HEK293 (cell line): ENCODE results near the gene ADRA2C.
A peak's percentile ranks its signal among the peaks of the same experiment; 100 is the strongest.

Source experiments
- CTCF ChIA-PET: fragments of 350-600 bp; formaldehyde crosslinking; extraction: SDS; loops from one replicate; lab custom pipeline; 2021; ENCODE audit warnings: antibody characterized with exemption; lab: Yijun Ruan, JAX
- POLR2A ChIA-PET: fragments of 300-600 bp; formaldehyde crosslinking; extraction: SDS; loops from one replicate; lab custom pipeline; 2020; ENCODE audit warnings: antibody characterized with exemption, inconsistent platforms; lab: Yijun Ruan, JAX
- H3K27ac ChIP-seq: fragments of 200-500 bp; sonication (Bioruptor generic); 2 replicates; pipeline ENCODE4 v1.5.1; 2014; ENCODE audit warnings: low read depth, low read length, control low read depth, inconsistent platforms; ENCODE audit errors: extremely low read depth
- H3K36me3 ChIP-seq, 2 experiments: fragments of 200-500 bp in 1 of 2; sonication (Bioruptor generic) in 1 of 2; 1 replicate in 1 of 2; 2 replicates in 1 of 2; pipeline ENCODE4 v1.5.1; 2014 to 2017; ENCODE audit warnings: inconsistent platforms in 2 of 2, low read length in 2 of 2; ENCODE audit not compliant: control insufficient read depth in 2 of 2, insufficient read depth in 1 of 2
- H3K4me1 ChIP-seq: fragments of 200-500 bp; sonication (Bioruptor generic); 2 replicates; pipeline ENCODE4 v1.5.1; 2014; ENCODE audit warnings: mild to moderate bottlenecking, low read length, inconsistent platforms; ENCODE audit not compliant: control insufficient read depth, insufficient read depth
- H3K4me3 ChIP-seq: 2 replicates; pipeline ENCODE4 v1.5.1; 2011; ENCODE audit warnings: low read depth, mild to moderate bottlenecking, control low read depth, low read length, moderate library complexity
- H3K9me3 ChIP-seq: fragments of 200-500 bp; sonication (Bioruptor generic); 2 replicates; pipeline ENCODE4 v1.5.1; 2014; ENCODE audit warnings: low read depth, low read length, inconsistent platforms; ENCODE audit not compliant: control insufficient read depth, insufficient read depth
- PRDM2 ChIP-seq: fragments of 450-650 bp; formaldehyde crosslinking; IDR thresholded peaks from 2 replicates; pipeline ENCODE4 v1.5.1; 2016; ENCODE audit warnings: missing biosample characterization, missing genetic modification characterization, borderline replicate concordance
- ZIC2 ChIP-seq: fragments of 450-650 bp; formaldehyde crosslinking; IDR thresholded peaks from 2 replicates; pipeline ENCODE4 v1.5.1; 2016; ENCODE audit warnings: missing biosample characterization, missing genetic modification characterization
- ZNF133 ChIP-seq: fragments of 450-650 bp; formaldehyde crosslinking; IDR thresholded peaks from 2 replicates; pipeline ENCODE4 v1.5.1; 2016; ENCODE audit warnings: missing biosample characterization, missing genetic modification characterization
- ZNF274 ChIP-seq, 2 experiments: fragments of 200-500 bp in 1 of 2; fragments of 450-650 bp in 1 of 2; sonication (Bioruptor generic) in 1 of 2; formaldehyde crosslinking in 1 of 2; IDR thresholded peaks; 2 replicates each; pipeline versions ENCODE4 v1.5.1 to v1.6.1; 2014 to 2016; ENCODE audit warnings: borderline replicate concordance in 1 of 2, inconsistent platforms in 1 of 2, low read length in 1 of 2, missing biosample characterization in 1 of 2, missing genetic modification characterization in 1 of 2
- ZNF513 ChIP-seq: fragments of 450-650 bp; IDR thresholded peaks from 2 replicates; pipeline ENCODE4 v1.5.1; 2018; ENCODE audit warnings: missing biosample characterization, missing genetic modification characterization
- ZNF530 ChIP-seq: fragments of 450-650 bp; formaldehyde crosslinking; IDR thresholded peaks from 2 replicates; pipeline ENCODE4 v1.5.1; 2016; ENCODE audit warnings: low read depth, missing biosample characterization, missing genetic modification characterization
- ZNF544 ChIP-seq: fragments of 450-650 bp; formaldehyde crosslinking; IDR thresholded peaks from 2 replicates; pipeline ENCODE4 v1.5.0; 2017; ENCODE audit warnings: missing biosample characterization, missing genetic modification characterization
- ZNF561 ChIP-seq: fragments of 450-650 bp; IDR thresholded peaks from 2 replicates; pipeline ENCODE4 v1.5.1; 2018; ENCODE audit warnings: missing biosample characterization, missing genetic modification characterization, borderline replicate concordance
- ZNF626 ChIP-seq: fragments of 450-650 bp; sonication (Bioruptor Pico); formaldehyde crosslinking; IDR thresholded peaks from 2 replicates; pipeline ENCODE4 v1.5.1; 2018; ENCODE audit warnings: missing biosample characterization, missing genetic modification characterization, inconsistent platforms
- ZNF768 ChIP-seq: fragments of 450-650 bp; formaldehyde crosslinking; IDR thresholded peaks from 2 replicates; pipeline ENCODE4 v1.5.1; 2018; ENCODE audit warnings: missing biosample characterization, mild to moderate bottlenecking, missing genetic modification characterization
- ZNF776 ChIP-seq: fragments of 450-650 bp; formaldehyde crosslinking; IDR thresholded peaks from 2 replicates; pipeline ENCODE4 v1.5.0; 2017; ENCODE audit warnings: missing biosample characterization, missing genetic modification characterization, borderline replicate concordance
- TF ChIP-seq, protein P1 (sequence below): fragments of 450-650 bp; formaldehyde crosslinking; IDR thresholded peaks from 2 replicates; pipeline ENCODE4 v1.5.1; 2017; ENCODE audit warnings: missing biosample characterization, missing genetic modification characterization
- TF ChIP-seq, protein P2 (sequence below): IDR thresholded peaks from 2 replicates; pipeline ENCODE4 v1.6.1; 2011; ENCODE audit warnings: mild to moderate bottlenecking, low read depth, low read length, borderline replicate concordance

Gene ADRA2C

GRCh38 chr4:3773552-3774001 is 7.4 kb downstream of the ADRA2C start:
- no peak overlapping the region for H3K27ac ChIP-seq
- H3K4me1 ChIP-seq, result no peaks in the 10 kb centered on the region
- no peaks in the 10 kb centered on the region for H3K9me3 ChIP-seq

DNA sequence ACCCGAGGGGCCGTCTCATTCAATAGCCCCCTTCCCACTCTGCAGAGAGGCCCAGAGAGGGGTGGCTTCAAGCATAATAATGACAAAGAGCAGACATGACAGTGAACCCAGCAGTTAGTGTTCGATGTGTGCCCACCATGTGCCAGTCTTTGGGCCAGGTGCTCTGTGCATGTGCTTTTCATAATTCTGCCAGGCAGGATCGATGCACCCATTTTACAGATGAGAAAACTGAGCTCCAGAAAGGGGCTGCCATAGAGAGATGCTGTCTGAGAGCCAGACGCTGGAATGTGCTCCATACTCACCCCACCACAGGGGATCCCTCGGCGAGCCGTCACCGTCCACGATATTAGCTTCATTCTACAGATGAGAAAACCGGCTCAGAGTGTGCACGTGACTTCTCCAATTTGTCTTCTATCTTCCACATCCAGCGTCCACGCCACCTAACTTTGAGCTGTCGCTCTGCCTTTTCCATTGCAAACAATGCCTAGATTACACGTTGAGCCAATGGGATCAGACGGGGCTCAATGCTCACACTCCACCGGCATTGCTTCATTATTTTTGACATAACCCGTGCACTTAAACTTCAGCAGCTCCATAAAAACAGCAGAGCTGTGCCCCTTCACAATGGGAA is 8.2 kb downstream of the ADRA2C start:
- TF ChIP-seq ZNF544 (tag by site-specific recombination) (no peak), PRDM2 (tag by site-specific recombination) (no peak), ZNF626 (tag by site-specific recombination) (no peak), ZNF561 (tag by site-specific recombination) (no peak), ZNF133 (tag by site-specific recombination) (no peak), ZNF274 (IDR thresholded peaks at IDR 0.05; ENCODE audit: low read length) (no peak), ZNF274 (tag by site-specific recombination; IDR thresholded peaks at IDR 0.05; ENCODE audit: borderline replicate concordance) (no peak), ZNF768 (tag by site-specific recombination) (no peak), ZNF530 (tag by site-specific recombination) (no peak), ZNF513 (tag by site-specific recombination) (no peak)
- TF ChIP-seq, protein P1, sequence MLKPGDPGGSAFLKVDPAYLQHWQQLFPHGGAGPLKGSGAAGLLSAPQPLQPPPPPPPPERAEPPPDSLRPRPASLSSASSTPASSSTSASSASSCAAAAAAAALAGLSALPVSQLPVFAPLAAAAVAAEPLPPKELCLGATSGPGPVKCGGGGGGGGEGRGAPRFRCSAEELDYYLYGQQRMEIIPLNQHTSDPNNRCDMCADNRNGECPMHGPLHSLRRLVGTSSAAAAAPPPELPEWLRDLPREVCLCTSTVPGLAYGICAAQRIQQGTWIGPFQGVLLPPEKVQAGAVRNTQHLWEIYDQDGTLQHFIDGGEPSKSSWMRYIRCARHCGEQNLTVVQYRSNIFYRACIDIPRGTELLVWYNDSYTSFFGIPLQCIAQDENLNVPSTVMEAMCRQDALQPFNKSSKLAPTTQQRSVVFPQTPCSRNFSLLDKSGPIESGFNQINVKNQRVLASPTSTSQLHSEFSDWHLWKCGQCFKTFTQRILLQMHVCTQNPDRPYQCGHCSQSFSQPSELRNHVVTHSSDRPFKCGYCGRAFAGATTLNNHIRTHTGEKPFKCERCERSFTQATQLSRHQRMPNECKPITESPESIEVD, result no peak
- TF ChIP-seq, protein P2, sequence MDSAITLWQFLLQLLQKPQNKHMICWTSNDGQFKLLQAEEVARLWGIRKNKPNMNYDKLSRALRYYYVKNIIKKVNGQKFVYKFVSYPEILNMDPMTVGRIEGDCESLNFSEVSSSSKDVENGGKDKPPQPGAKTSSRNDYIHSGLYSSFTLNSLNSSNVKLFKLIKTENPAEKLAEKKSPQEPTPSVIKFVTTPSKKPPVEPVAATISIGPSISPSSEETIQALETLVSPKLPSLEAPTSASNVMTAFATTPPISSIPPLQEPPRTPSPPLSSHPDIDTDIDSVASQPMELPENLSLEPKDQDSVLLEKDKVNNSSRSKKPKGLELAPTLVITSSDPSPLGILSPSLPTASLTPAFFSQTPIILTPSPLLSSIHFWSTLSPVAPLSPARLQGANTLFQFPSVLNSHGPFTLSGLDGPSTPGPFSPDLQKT, result no peak
- Histone ChIP-seq H3K36me3 (no peaks in the 10 kb centered on the region), H3K27ac (no peak overlapping the region), H3K4me1 (no peaks in the 10 kb centered on the region), H3K4me3 (no peak overlapping the region), H3K9me3 (no peaks in the 10 kb centered on the region)
- ChIA-PET CTCF (no interaction called here), POLR2A (no interaction called here)

More at GRCh38 chr4:3773552-3774001, 7.4 kb downstream of the ADRA2C start:
- Histone ChIP-seq H3K4me3 (no peak overlapping the region), H3K36me3 (no peaks in the 10 kb centered on the region)
- CTCF ChIA-PET, result no interaction called here
- POLR2A ChIA-PET, result no interaction called here
- 0 out of 2 replicates have a peak, but pooled peaks have one; percentile 11 for TF ChIP-seq ZIC2 (tag by site-specific recombination)
- no peak for TF ChIP-seq ZNF776 (tag by site-specific recombination)
